Neuron (in vitro differentiated cells): ENCODE results near the gene ZNF200.

Source experiments
- H2AFZ ChIP-seq: one replicate; pipeline ENCODE4 v1.6.1; 2013; ENCODE audit warnings: low read depth, mild to moderate bottlenecking, inconsistent platforms, low read length, moderate library complexity
- H3K27me3 ChIP-seq: one replicate; pipeline ENCODE4 v1.6.1; 2013; ENCODE audit warnings: low read length; ENCODE audit not compliant: insufficient read depth
- H3K36me3 ChIP-seq: one replicate; pipeline ENCODE4 v1.6.1; 2013; ENCODE audit warnings: low read length; ENCODE audit not compliant: insufficient read depth
- H3K4me1 ChIP-seq: one replicate; pipeline ENCODE4 v1.6.1; 2013; ENCODE audit warnings: low read length; ENCODE audit not compliant: insufficient read depth
- H3K4me3 ChIP-seq: 2 replicates; pipeline ENCODE4 v1.5.1; 2013; ENCODE audit warnings: mild to moderate bottlenecking, low read length, moderate library complexity
- H3K9me3 ChIP-seq: one replicate; pipeline ENCODE4 v1.6.1; 2013; ENCODE audit warnings: low read length

Gene ZNF200

GRCh38 chr16:3264137-3265036 is 29.4 kb upstream of the ZNF200 start:
- no peaks in the 10 kb centered on the region for H3K27me3 ChIP-seq

GRCh38 chr16:3262517-3262916 is 27.6 kb upstream of the ZNF200 start:
- Histone ChIP-seq H3K4me1 (no peaks in the 10 kb centered on the region), H3K4me3 (no peak overlapping the region), H3K36me3 (no peaks in the 10 kb centered on the region), H3K27me3 (no peaks in the 10 kb centered on the region), H2AFZ (no peak overlapping the region), H3K9me3 (no peaks in the 10 kb centered on the region)

More at GRCh38 chr16:3264137-3265036, 29.4 kb upstream of the ZNF200 start:
- Histone ChIP-seq H3K4me1 (no peaks in the 10 kb centered on the region), H3K4me3 (peak overlapping the region; percentile 57), H3K36me3 (no peaks in the 10 kb centered on the region), H3K9me3 (no peaks in the 10 kb centered on the region), H2AFZ (peak overlapping the region; percentile 78)

DNA sequence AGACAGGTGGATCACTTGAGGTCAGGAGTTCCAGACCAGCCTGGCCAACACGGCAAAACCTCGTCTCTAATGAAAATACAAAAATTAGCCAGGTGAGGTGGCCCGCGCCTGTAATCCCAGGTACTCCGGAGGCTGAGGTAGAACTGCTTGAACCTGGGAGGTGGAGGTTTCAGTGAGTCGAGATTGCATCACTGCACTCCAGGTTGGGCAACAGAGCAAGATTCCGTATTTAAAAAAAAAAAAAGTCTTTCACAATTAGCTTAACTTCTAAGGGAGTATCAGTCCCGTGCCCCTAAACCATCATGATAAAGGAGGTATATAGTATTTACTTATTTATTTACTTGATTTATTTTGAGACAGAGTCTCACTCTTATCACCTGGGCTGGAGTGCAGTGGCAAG is 24.9 kb upstream of the ZNF200 start:
- Histone ChIP-seq H3K27me3 (peaks cover 8% of the 10 kb centered on the region), H3K4me3 (no peak overlapping the region), H2AFZ (no peak overlapping the region), H3K36me3 (no peaks in the 10 kb centered on the region), H3K4me1 (no peaks in the 10 kb centered on the region), H3K9me3 (no peaks in the 10 kb centered on the region)

- no peaks in the 10 kb centered on the region for H3K36me3 ChIP-seq
- H3K4me3 ChIP-seq: no peak overlapping the region
- H3K9me3 ChIP-seq: no peaks in the 10 kb centered on the region
- H2AFZ ChIP-seq: no peak overlapping the region
- no peaks in the 10 kb centered on the region for H3K4me1 ChIP-seq
- H3K27me3 ChIP-seq: peaks cover 15% of the 10 kb centered on the region
Measured at GRCh38 chr16:3256866-3257465, 22.0 kb upstream of the ZNF200 start.

- no peak within 1 kb of the TSS for H2AFZ ChIP-seq
- no peaks in the 10 kb centered on the region for H3K4me1 ChIP-seq
- no peaks in the 10 kb centered on the region for H3K9me3 ChIP-seq
- H3K36me3 ChIP-seq: no peaks in the 10 kb centered on the region
- no peak within 1 kb of the TSS for H3K4me3 ChIP-seq
- peaks cover 15% of the 10 kb centered on the region for H3K27me3 ChIP-seq
Measured at GRCh38 chr16:3256146-3256865, 21.3 kb upstream of the ZNF200 start, which contains the start of gene MEFV. MEFV (minus strand) TSS chr16:3256633; CDS start chr16:3256587, 46 bp downstream.

GRCh38 chr16:3254309-3254708 is 19.4 kb upstream of the ZNF200 start:
- Histone ChIP-seq H3K4me3 (no peak overlapping the region), H3K36me3 (no peaks in the 10 kb centered on the region), H3K4me1 (no peaks in the 10 kb centered on the region), H2AFZ (no peak overlapping the region), H3K27me3 (peaks cover 22% of the 10 kb centered on the region), H3K9me3 (no peaks in the 10 kb centered on the region)

GRCh38 chr16:3252967-3253366 is 18.0 kb upstream of the ZNF200 start:
- peaks cover 32% of the 10 kb centered on the region for H3K27me3 ChIP-seq
- H2AFZ ChIP-seq: no peak overlapping the region
- no peaks in the 10 kb centered on the region for H3K9me3 ChIP-seq
- H3K36me3 ChIP-seq: no peaks in the 10 kb centered on the region
- no peaks in the 10 kb centered on the region for H3K4me1 ChIP-seq
- no peak overlapping the region for H3K4me3 ChIP-seq

GRCh38 chr16:3249451-3249850 is 14.5 kb upstream of the ZNF200 start:
- H3K9me3 ChIP-seq: no peaks in the 10 kb centered on the region
- peaks cover 38% of the 10 kb centered on the region for H3K27me3 ChIP-seq

DNA sequence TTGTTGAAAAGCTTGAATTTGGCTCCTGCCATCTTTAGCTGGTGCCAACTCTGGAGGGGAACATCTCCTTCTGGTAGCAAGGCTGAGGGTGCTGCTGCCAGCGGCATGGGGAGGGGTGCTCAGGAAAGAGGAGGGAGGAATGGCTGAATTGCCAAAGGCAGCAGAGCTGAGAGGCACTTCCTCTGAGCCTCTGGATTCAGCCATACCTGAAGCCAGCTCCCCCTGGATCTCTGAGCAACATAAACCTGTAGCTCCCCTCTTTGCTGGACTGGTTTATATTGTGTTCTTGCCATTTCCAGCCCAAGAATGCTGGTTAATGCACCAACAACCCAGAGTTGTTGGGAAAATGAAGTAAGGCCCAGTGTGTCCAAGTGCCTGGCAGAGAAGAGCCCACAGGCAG is 14.1 kb upstream of the ZNF200 start:
- Histone ChIP-seq H3K9me3 (peaks cover 2% of the 10 kb centered on the region), H3K36me3 (no peaks in the 10 kb centered on the region), H2AFZ (no peak overlapping the region), H3K4me1 (no peaks in the 10 kb centered on the region), H3K4me3 (no peak overlapping the region), H3K27me3 (peaks cover 40% of the 10 kb centered on the region)

More at GRCh38 chr16:3249451-3249850, 14.5 kb upstream of the ZNF200 start:
- Histone ChIP-seq H3K4me3 (no peak overlapping the region), H3K36me3 (no peaks in the 10 kb centered on the region), H3K4me1 (no peaks in the 10 kb centered on the region), H2AFZ (no peak overlapping the region)

GRCh38 chr16:3248596-3248995 is 13.6 kb upstream of the ZNF200 start:
- Histone ChIP-seq H3K4me3 (no peak overlapping the region), H3K36me3 (no peaks in the 10 kb centered on the region), H2AFZ (no peak overlapping the region), H3K27me3 (peaks cover 41% of the 10 kb centered on the region), H3K9me3 (peaks cover 2% of the 10 kb centered on the region), H3K4me1 (no peaks in the 10 kb centered on the region)

GRCh38 chr16:3246876-3247275 is 11.9 kb upstream of the ZNF200 start:
- no peaks in the 10 kb centered on the region for H3K36me3 ChIP-seq
- H3K9me3 ChIP-seq: peaks cover 2% of the 10 kb centered on the region
- H2AFZ ChIP-seq: no peak overlapping the region
- H3K4me1 ChIP-seq: no peaks in the 10 kb centered on the region
- no peak overlapping the region for H3K4me3 ChIP-seq
- H3K27me3 ChIP-seq: peaks cover 47% of the 10 kb centered on the region

GRCh38 chr16:3246002-3246401 is 11.0 kb upstream of the ZNF200 start:
- Histone ChIP-seq H3K4me1 (no peaks in the 10 kb centered on the region), H3K4me3 (no peak overlapping the region), H2AFZ (no peak overlapping the region), H3K9me3 (peaks cover 2% of the 10 kb centered on the region), H3K27me3 (peaks cover 47% of the 10 kb centered on the region), H3K36me3 (no peaks in the 10 kb centered on the region)

- Histone ChIP-seq H2AFZ (no peak overlapping the region), H3K4me3 (no peak overlapping the region), H3K27me3 (peaks cover 35% of the 10 kb centered on the region), H3K9me3 (peaks cover 2% of the 10 kb centered on the region), H3K36me3 (no peaks in the 10 kb centered on the region), H3K4me1 (no peaks in the 10 kb centered on the region)
Measured at GRCh38 chr16:3243882-3244281, 8.9 kb upstream of the ZNF200 start.
